Sigmoid colon (tissue), 4 donors: ENCODE measurements around the gene RPL38.

ENCODE experiments used
- POLR2A ChIP-seq, 2 donors: fragments of 450-650 bp; IDR thresholded peaks; one replicate each; pipeline ENCODE4 v1.6.1; 2016; ENCODE audit warnings: antibody characterized with exemption in 2 of 2, mild to moderate bottlenecking in 2 of 2, moderate library complexity in 2 of 2
- POLR2AphosphoS5 ChIP-seq, 4 donors: sonication (generic); formaldehyde crosslinking; IDR thresholded peaks; one replicate each; pipeline ENCODE4 v1.6.1; 2017; ENCODE audit warnings: antibody characterized with exemption in 4 of 4
- TF ChIP-seq, protein P1 (sequence below), 4 experiments: fragments of 450-650 bp in 3 of 4; fragments of 200-600 bp in 1 of 4; IDR thresholded peaks; one replicate each; pipeline ENCODE4 v1.5.1; 2016 to 2019; ENCODE audit warnings: antibody characterized with exemption in 4 of 4, mild to moderate bottlenecking in 3 of 4, moderate library complexity in 2 of 4

- TF ChIP-seq, protein P1, sequence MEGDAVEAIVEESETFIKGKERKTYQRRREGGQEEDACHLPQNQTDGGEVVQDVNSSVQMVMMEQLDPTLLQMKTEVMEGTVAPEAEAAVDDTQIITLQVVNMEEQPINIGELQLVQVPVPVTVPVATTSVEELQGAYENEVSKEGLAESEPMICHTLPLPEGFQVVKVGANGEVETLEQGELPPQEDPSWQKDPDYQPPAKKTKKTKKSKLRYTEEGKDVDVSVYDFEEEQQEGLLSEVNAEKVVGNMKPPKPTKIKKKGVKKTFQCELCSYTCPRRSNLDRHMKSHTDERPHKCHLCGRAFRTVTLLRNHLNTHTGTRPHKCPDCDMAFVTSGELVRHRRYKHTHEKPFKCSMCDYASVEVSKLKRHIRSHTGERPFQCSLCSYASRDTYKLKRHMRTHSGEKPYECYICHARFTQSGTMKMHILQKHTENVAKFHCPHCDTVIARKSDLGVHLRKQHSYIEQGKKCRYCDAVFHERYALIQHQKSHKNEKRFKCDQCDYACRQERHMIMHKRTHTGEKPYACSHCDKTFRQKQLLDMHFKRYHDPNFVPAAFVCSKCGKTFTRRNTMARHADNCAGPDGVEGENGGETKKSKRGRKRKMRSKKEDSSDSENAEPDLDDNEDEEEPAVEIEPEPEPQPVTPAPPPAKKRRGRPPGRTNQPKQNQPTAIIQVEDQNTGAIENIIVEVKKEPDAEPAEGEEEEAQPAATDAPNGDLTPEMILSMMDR (IDR thresholded peaks at IDR 0.05) = no peak
- TF ChIP-seq POLR2A (IDR thresholded peaks at IDR 0.05) = no peak
- no peak for TF ChIP-seq POLR2AphosphoS5 (IDR thresholded peaks at IDR 0.05)
Measured at GRCh38 chr17:74160656-74161502, 42.6 kb upstream of the RPL38 start.
